Measurements from ENCODE around the gene TBC1D17.
A peak's percentile ranks its signal among the peaks of the same experiment; 100 is the strongest.

Gene TBC1D17

DNA sequence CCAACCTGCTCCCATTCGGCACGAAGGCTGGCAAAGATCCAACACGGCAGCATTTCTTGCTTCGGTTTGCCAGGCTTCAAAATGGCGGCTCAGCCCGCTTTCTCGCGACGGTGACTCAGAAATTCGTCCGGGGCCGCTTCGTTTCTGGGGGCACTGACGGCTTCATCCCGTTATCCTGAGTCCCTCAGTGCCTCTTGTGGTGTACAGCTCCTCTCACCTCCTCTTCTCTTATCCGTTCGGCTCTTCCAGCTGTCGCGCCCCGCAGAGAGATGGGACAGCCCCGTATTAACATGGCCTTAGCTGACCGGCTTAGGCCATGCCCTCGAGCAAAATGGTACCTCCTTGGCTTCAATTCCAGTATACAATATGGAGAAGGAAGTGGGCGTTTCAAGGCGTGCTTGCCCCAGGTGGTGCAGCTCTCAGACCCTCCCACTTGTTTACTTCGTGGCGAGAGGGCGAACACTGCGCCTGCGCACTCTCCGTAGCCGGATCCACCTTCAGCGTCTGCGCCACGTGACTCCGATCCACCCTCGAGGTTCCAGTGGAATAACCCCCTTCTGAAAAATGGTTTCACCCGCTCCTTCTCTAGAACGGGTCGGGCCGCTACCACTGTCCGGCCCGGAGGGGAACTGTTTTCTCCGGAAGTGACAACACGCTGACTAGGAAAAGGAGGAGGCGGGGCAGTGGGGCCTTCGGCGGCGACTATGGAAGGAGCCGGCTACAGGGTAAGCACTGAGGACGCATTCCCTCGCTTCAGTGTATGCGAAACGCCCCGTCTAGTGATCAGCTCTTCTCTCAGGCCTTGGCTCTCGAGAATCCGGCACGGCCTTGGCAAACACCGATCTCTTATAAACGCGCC lies at the start of gene TBC1D17, which contains the start of gene AKT1S1:
Gene TBC1D17, plus strand, starts transcription at position 683 of the 859 bp plus-strand sequence. Its CDS starts 22 bp downstream, at position 705.
Gene AKT1S1, minus strand, starts transcription at position 336 of the 859 bp plus-strand sequence. CDS start 4,060 bp downstream, outside the sequence.
- peak; percentile 99 for DNase-seq

DNA sequence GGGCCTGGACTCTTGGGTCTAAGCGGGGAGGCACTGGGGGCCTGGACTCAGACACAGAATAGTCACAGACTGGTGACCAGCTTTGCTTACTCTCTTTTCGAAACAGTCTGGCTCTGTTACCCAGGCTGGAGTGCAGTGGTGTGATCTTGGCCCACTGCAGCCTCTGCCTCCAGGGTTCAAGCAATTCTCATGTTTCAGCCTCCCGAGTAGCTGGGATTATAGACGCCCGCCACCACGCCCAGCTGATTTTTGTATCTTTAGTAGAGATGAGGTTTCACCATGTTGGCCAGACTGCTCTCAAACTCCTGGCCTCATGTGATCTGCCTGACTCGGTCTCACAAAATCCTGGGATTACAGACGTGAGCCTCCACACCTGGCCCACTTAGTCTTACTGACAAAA lies 48.3 kb upstream of the TBC1D17 start:
- DNase-seq, result no peak

DNA sequence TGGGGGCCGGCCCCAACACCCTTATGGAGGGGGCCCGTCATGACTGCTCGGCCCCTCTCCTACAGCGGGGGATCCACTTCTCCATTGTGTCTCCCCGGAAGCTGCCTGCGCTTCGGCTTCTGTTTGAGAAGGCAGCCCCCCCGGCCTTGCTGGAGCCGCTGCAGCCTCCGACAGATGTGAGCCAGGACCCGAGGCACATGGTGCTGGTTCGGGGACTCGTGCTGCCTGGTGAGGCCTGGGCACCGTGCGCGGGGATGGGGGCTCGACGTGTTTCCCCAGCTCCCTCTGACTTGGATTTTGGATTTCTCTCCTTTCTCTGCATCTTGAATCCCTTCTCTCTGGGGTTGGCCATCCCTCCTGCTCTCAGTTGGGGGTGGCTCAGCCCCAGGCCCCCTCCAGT lies 47.8 kb upstream of the TBC1D17 start:
- DNase-seq, result no peak

DNA sequence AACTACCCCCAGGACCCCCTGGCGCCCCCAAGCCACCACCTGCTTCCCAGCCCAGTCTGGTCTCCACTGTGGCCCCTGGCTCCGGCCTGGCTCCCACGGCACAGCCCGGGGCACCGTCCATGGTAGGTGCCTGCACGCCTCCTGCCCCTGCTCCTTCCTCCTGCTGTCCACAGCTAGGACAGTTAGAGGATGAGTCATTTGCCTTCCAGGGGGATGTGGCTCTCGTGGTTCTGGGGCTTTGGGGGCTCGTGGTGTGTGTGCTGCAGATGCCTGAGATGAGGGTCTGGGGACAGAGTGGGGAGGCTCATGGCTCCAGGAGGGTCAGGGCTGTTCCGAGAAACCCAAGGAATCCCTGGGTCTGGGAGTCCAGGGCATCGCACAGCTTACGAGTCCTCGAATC lies 46.7 kb upstream of the TBC1D17 start:
- no peak for DNase-seq

DNA sequence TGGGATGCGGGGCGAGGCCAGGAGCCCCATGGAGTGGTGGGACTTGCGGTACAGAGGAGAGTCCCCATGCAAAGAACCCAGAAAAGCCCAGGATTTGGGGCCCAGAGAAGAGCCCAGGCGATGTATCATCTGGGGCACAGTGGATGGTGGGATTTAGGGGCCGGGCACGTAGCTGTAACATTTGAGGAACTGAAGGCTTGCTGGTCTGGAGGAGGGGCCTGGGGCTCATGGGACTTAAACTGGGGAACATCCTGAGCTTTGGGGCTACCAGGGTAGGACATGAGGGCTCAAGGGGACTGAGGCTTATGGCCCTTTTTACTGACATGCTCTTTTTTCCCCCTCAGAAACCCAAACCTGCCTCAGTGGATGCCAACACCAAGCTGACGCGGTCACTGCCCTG lies 45.9 kb upstream of the TBC1D17 start:
- DNase-seq, result no peak

DNA sequence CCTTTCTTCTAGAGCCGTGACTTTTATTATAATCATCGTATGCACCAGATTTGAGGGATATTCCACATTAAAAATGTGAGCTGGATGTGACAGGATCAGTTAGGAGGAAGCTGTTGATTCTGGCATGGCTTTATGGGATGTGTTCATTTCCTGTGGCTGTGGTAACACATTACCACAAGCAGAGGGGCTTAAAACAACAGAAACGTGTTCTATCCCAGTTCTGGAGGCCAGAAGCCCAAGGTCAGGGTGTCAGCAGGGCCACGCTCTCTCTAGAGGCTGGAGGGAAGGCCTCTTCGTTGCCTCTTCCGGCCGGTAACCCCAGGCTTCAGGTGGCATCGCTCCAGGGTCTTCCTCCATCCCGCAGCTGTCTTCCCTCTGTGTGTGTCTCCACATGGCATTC lies 44.9 kb upstream of the TBC1D17 start:
- no peak for DNase-seq

DNA sequence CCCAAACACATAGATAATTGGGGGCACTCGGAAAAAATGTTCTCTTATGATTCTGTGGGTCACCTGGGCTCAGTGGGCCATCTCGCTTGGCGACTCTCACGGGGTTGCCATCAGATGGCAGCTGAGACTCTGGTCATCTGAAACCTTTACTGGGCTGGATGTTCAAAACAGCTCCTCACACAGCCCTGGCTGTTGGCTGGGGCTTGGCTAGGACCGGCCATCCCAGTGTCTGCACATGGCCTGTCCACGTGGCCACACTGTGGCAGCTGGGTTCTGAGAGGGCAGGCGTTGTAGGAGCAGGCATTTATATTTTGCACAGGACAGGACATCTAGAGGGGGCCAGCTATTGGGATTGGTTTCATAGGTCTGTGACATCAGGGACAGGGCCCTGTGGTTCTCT lies 43.9 kb upstream of the TBC1D17 start:
- no peak for DNase-seq

DNA sequence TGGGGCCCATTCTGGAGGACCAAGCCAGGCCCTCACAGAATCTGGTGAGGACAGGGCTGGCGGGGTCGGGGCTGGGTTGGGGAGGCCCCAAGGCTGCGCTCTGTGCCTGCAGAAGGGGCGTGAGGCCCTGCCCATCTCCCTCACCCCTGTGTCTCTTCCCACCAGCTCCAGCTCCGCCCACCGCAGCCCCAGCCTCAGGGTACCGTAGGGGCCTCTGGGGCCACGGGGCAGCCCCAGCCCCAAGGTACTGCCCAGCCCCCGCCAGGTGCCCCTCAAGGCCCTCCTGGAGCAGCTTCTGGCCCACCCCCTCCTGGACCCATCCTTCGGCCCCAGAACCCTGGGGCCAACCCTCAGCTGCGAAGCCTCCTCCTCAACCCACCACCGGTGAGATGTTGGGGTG lies 41.9 kb upstream of the TBC1D17 start:
- no peak for DNase-seq

DNA sequence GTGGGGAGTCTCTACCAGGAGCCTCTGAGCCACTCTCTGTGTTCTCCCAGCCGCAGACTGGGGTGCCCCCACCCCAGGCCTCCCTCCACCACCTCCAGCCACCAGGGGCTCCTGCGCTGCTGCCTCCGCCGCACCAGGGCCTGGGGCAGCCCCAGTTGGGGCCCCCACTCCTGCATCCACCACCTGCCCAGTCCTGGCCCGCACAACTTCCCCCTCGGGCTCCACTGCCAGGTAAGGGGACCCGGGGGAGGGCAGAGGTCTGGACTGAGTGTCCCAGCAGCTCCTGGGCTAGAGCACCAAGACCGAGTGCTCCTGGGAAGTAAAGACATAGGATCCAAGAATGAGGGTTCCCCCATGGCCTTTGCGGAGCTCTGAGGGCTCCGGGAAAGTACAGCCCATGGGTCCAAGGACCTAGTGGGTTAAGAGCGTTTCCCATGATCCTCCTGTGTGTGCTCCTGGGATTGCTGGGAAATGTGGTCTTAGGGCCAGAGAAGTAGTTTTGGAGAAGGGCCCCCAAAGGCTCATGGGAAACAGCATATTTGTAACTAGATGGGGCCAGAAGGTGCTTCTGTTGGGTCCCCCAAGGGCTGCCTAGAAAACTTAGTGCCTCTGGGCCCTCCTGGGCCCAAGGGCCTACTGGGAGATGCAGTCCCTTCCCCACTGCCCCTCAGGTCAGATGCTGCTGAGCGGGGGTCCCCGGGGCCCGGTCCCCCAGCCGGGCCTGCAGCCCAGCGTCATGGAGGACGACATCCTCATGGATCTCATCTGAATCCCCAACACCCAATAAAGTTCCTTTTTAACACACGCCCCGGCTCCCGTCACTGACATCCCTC lies 41.1 kb upstream of the TBC1D17 start:
- no peak for DNase-seq

DNA sequence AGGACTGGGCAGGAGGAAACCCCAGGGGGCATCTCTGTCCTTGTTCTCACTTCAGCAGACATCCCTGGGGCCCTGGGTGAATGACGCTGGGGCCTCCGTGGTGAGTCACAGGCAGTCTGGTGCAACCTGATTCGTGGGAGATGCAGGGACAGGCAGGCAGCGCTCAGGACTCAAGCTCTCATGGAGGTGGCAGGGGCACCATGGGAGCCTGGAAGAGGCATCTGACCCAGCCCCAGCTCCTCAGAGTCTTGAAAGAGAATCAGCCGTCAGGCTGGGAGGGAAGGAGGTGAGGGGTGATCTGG lies 40.5 kb upstream of the TBC1D17 start:
- no peak for DNase-seq

DNA sequence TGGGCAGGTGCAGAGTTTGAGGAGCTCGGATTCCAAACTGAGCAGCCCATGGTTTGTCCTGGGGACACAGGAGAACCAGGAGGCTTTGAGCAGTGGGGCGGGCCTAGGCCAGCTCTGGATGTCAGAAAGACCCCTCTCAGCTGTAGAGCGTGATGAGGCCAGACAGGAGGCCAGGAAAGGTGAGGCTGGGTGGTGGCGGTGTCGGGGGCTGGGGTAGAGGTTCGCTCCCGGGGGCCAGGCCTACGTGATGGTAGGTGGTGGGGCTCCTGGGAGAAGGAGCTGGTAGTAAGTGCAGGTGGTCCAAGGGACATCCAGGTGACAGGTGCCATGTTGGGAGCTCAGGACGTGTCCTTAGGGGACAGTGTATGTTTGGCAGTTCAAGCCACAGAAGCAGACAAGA lies 40.1 kb upstream of the TBC1D17 start:
- DNase-seq, result no peak

DNA sequence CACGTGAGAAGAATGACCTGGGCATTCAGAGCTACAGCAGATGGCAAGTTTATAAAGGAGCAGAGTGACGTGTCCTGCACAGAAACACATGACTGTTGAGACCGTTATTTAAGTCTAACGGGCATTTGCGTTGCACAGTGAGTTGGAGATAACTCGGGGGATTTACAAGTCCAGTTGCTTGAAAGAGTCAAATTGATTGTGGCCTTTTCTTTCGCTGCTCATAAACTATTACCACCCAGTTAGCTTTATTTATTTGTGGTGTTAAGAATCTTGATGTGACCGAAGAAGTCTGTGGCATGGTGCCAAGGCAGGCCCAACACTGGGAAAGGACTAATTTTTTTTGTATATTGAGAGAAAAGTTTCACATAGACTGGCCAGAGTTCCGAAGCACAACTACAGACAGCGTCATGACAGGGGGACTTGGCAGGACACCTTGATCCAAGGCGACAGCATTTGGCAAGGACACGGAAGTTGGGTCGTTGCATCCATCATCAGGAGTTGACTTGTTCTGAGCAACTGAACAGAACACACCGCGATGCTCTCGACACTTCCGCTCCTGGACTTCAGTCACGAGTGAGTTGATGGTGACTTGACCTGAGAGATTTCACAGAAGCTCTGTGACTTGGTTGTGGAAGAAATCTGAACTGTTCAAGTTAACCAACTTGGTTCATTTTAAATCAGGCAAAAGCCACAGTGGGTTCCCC lies 38.5 kb upstream of the TBC1D17 start:
- DNase-seq, result no peak

DNA sequence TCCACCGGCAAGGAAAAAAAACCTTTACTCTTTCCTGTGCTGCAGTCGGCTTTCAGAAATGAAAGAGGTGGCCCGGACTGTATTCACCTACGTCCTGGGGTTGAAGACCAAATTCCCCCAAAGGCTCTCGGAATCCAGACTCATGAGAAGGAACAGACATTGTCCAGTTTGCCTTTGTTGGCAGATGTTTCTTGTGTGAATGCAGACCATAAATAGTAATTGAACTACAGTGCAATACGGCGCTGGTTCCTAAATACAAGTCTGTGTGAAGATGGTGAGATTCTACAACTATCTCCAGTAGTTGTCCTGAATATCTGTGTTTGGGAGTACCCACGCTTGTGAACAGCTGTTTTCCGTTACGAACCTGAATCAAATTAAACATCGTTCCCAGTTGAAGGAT lies 37.8 kb upstream of the TBC1D17 start:
- DNase-seq, result no peak

DNA sequence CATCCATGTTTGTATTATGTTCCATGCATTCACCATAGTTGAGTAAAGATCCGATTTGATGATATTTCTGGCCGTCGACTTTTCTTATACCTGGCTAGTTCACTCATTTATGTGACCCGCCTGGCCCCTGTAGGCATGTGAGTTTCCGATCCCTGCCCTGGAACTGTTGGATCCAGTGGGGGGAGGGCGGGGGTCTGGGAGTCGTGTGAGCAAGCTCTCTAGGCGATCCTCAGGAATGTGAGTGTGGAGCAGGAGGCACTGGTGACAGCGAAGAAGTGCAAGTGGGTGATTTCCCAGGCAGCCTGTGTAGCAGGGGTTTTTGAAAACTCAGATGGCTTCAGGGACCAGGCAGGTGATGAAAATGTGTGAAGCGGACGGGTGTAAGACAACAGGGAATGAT lies 37.2 kb upstream of the TBC1D17 start:
- no peak for DNase-seq

DNA sequence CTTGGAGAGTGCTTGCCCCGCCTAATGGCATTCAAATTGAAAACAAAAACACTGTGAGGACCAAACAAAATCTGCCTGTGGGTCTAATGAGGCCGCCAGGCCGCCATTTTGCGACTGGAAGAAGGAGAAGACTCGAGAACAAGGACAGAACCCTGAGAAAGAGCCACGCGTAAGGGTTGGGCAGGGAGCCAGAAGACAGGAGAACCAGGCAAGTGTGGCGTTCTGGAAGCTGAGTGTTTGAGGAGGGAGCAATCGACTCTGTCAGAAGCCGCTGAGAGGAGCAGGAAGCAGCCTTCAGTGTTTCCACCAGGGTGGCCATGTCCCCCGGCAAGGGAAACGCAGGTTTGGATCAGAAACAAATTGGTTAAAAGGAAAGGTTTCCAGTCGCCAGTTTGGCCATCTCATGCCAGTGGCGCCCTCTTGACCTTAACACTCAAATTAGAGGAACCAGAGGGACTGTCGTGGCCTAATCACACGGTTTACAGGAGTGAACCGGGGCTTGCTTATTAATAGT lies 36.7 kb upstream of the TBC1D17 start:
- DNase-seq, result no peak

DNA sequence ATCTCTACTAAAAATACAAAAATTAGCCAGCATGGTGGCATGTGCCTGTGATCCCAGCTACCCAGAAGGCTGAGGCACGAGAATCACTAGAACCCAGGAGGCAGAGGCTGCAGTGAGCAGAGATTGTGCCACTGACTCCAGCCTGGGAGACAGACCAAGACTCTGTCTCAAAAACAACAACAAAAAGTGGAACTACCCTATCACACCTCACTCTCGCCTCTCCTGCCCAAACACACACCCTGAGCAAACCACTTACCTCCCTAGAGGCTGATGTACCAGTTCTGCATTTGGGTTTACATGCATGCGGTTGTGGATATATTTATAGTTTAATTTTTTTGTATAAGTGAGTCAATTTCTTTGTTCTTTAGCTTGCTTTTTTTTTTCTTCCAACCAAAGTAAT lies 34.2 kb upstream of the TBC1D17 start:
- DNase-seq, result no peak

DNA sequence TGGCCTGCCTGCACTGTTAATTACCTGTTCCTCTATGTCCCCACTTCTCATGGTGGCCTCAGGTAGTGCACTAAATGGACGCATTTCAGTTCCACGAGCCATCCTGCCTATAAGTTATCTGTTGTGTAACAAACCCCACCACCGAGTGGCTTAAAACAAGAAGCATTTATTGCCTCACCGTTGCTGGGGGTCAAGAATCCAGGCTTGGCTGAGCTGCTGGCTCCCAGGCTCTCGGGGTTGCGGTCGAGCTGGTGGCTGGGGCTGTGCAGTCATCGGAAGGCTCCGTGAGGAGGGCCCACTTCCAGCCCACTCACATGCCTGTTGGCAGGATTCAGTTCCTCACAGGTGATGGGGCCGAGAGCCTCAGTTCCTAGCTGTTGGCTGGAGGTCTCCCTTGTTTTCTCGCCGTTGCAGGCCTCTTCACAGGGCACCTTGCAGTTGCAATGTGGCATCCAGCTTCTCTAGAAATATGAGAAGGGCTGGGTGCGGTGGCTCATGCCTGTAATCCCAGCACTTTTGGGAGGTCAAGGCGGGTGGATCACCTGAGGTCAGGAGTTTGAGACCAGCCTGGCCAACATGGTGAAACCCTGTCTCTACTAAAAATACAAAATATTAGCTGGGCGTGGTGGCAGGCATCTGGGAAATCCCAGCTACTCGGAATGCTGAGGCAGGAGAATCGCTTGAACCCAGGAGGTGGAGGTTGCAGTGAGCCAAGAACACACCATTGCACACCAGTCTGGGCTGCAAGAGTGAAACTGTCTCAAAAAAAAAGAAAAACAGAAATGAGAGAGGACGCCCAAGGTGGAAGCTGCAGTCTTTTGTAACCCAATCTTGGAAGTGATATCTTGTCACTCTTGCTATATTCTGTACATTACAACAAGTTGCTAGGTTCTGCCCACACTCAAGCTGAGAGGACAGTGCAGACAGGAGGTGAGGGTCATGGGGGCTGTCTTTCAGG lies 33.1 kb upstream of the TBC1D17 start:
- no peak for DNase-seq

DNA sequence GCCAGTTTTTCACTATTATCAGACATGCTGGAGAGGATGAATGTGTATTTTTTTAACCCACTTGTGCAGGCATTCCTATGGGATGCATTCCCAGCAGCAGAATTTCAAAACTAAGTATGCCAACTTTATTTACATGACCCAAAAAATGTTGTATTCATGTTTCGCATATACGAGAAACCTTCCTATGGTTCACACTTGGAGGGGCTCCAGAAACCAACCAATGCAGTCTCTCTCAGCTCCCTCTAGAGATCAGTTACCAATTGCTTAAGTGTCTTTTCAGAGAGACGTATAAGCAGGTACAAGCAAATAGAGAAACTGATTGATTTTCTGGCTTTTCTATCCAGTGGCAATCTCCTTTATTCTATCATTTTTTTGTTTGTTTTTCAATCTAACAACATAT lies 32.1 kb upstream of the TBC1D17 start:
- no peak for DNase-seq

DNA sequence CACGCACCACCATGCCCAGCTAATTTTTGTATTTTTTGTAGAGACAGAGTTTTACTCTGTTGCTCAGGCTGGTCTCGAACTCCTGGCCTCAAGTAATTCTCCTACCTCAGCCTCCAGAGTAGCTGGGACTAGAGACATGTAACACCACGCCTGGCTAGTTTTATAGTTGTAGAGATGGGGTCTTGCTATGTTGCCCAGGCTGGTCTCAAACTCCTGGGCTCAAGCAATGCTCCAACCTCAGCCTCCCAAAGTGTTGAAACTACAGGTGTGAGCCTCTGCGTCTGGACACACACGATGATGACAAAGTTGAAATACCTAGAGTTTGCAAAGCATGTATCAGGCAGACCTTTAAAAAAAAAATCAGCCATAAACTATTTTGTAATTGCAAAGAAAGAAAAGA lies 31.1 kb upstream of the TBC1D17 start:
- DNase-seq, result no peak

DNA sequence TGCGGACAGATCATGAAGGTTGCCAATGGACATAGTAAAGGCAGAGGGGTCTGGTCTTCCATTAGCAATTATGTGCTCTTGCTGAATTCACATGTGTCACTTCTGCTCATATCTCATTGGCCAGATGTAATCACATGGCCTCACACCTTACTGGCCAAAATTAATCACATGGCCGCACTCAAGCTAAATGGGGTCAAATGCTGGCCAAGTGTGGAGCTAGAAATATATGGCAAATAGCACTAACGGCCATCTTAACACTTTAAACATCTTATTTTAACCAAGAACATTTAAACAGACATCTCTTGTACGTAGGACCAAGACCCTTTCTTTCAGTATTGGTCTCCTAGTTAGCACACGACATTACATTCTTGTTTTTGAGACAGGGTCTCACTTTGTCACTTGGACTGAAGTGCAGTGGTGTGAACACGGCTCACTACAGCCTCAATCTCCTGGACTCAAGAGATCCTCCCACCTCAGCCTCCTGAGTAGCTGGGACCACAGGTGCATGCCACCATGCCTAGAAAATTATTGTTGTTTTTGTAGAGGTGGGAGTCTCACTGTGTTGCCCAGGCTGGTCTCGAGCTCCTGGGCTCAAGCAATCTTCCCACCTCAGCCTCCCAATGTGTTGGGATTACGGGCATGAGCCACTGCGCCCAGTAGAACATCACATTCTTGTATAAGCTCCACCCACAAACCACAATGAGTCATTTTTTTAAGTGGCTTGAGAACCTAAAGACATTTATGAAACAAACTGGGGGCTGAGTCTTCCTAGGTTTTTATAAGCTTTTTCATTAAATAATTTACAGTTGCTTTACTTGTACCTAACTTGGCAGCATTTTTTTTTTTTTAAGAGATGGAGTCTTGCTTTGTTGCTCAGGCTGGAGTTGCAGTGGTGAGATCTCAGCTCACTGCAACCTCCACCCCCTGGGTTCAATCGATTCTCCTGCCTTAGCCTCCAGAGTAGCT lies 29.5 kb upstream of the TBC1D17 start:
- DNase-seq, result no peak

DNA sequence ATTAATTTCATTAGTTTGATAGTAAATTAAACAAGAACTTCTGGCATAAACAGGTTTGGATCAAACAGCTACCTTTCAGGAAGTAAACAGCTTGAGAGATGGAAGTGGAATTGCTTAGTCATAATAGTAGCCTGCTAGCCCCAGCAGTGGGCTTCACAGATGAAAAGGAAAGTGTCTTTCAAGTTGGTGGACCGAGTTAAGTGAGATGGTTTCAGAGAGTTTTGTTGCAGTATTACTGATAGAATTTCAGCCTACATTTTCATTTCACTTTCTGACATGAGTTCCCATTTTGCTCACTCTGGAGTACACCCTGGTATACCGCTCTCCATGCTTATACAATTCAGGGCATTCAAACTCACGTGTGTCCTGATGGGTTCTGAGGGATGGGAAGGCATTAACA lies 28.6 kb upstream of the TBC1D17 start:
- DNase-seq, result no peak

Measured in left hindlimb (tissue), 1 donor.